NCI-H128 (cell line): Measurements from ENCODE around the gene ALG5.
A peak's percentile ranks its signal among the peaks of the same experiment; 100 is the strongest.

ENCODE experiments used
- DNase-seq: peaks from one replicate; lab custom pipeline; 2025; ENCODE audit not compliant: unreplicated experiment; lab: John Stamatoyannopoulos, UW

ALG5 gene, protein sequence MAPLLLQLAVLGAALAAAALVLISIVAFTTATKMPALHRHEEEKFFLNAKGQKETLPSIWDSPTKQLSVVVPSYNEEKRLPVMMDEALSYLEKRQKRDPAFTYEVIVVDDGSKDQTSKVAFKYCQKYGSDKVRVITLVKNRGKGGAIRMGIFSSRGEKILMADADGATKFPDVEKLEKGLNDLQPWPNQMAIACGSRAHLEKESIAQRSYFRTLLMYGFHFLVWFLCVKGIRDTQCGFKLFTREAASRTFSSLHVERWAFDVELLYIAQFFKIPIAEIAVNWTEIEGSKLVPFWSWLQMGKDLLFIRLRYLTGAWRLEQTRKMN

DNA sequence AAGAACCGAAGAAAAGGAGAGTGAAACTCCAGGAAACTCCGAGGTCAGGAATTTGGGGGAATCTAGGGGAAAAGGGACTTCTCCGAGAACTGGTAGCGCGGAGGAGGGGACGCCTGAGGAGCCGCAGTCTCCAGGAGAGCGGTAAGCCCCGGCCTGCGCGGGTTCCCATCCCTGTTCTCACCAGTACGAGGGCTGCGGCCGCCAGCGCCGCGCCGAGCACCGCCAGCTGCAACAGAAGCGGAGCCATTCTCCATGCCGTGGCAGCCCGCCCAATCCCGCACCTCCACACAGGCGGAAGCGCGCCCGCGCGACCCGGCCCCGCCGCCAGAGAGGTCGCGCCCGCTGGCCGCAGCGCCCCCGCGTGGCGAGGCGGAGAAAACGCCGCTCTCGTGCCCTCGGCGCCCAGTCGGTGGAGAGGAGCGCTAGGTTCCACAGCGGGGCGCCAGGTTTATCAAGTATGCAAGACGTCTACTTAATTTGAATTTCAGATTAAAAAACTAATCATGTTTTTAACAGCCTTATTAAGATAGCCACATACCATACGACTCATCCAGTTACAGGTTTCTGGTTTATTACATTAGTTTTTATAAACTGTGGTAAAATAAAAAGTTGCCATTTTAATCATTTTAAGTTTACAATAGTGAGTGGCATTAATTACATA, at the start of gene ALG5:
TSS of gene ALG5 (minus strand) at position 287 of the 661 bp plus-strand sequence. CDS start at position 247, 40 bp downstream.
- DNase-seq, result peak; percentile 83

DNA sequence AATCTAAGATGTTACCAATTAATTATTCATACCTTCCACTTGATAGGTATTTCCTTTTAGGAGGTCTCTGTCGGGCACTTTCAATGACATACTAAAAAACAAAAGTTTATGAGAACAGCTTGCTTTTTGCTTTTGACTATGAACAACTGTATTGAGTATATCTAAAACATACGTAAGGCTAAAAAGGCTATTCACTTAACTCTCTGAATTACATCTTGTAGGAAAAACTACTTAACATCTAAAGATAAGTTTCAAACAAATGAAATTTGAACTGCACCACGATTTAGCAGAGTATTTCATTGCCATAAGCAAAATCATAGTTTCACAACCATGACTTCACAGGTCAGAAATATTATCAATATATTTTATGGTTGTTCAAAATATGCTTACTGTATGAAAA, 48.7 kb upstream of the ALG5 start:
- DNase-seq, result no peak

DNA sequence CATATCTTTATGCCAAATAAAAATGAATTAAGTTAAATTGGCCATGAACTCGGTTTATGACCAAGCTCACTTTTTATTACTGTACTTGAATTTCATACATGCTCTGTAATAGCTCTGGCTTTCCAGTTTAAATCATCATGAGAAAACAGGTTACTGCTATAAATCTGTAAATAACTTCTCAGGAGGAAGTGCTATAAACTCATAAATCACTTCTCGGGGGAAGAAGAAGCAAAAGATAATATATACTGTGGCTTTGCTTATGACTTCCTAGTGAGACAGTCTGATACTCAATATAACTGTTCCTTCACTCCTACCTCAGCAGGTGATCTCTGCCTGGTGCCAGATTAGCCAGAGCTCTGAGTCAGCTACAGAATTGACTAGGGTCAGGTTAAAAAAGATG, 47.9 kb upstream of the ALG5 start:
- DNase-seq, result no peak

DNA sequence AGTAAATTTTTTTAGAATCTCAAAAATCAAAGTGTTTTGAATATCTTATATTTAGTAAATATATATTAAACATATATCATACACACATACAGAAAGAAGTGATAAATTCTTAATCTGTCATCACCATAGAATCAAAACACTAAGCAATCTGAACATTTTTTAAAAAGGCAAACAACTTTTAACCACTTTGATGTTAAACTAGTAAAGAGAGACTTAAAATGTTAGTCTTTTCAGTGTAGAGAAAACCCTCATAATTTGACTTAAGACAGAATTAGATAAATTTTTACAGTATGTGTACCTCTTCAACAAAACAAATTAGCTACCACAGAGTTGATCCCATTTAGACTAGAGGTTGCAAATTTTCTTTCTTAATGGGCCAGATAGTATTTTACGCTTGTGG, 46.9 kb upstream of the ALG5 start:
- no peak for DNase-seq

DNA sequence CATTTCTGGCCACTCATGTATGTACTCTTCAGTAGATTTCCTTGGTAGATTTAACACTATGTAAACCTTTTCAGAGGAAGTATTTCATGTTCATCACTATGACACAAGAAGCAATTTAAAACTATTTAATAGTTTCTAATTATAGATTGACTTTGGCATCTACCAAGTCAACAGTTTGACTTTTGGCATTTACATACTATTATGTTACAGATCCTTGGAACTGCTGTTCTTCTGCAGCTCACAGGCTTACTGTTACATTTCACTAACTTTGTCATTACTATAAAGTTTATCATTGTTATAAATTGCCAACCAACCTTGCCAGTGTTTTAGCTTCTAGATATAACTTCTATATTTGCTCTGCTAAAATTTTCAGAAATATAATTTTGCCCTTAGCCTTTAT, 41.6 kb upstream of the ALG5 start:
- no peak for DNase-seq

DNA sequence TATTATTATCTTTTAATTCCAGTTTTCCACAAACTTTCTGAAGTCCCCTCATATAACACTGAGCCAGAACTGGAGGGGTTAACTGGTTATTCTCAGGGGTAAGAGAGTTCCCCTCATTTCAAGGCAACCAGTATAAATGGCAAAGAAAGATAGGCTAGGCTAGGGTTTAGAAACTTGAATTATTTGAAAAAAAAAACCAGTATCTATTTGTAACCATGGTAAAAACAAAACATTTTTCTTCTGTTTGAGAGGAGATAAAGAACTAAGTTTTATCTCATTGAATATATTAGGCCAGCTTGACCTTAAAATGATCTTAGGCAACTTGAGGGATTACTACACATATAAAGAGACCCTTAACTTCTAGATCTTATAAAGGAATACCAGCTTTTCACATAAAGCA, 40.8 kb upstream of the ALG5 start:
- no peak for DNase-seq

DNA sequence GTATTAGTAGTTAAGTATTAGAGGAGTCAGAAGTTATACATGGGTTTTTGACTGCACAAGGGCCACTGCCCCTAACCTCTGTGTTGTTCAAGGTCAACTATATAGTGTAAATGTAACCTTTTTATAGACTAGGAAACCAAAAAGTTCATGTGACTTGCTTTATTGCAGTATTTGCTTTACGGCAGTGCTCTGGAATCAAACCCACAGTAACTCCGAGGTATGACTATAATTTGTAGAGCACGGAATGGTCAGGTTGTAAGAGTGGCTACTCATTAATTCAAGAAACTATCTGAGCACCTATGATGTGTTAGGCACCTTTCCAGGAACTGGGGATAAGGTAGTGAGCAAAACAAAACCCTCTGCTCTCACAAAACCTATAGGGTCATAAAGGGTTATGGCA, 38.1 kb upstream of the ALG5 start:
- no peak for DNase-seq

DNA sequence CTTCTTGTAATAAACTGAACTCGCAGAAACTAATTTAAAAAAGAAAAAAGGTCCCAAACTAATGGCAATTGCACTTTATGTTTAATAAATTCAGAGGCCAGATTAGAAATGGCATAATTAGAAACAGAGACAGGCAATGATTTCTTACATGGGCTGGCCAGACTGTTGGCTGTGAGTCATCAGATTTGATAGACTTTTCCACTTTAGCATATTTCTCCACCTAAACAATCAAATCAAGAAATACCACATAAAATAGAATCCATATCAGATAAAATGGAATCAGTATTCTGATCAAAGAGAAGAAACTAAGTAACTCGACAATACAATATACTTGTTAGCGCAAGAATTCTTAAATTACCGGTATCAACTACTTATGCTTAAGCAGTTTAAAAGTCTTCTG, 30.5 kb upstream of the ALG5 start:
- DNase-seq, result no peak

DNA sequence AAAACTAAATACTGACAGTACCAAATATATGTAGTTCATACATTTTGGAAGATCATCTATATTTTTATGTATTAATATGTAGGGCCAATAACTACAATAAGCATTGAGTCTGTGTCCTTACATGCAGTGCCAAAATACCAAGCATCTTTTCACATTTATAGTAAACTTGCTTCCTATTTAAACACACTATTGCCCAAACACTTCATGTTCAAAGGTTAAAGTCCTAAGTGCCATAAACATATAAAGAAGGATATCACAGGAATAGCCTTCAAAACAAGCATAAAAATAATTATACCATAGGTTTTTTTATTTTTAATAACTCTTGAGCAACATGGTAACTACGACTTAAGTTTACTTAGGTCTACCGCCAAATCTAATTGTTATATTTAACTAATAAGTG, 28.5 kb upstream of the ALG5 start:
- no peak for DNase-seq

DNA sequence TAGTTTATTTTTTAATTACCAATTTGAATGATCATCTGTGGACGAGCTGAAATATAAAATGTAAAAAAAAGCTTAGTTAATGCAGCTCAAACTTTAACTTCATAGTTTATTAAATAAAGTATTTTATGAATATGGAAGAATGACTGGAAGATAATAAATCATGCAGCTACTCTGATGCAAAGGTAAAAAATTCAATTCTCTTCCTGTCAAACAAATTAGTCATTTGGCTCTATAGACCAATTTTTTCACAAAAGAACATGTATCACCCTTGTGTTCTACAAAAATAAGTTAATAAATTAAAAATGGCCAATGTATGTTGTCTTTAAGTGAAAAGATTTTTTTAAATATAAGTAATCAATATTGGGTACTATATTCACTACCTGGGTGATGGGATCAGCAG, 27.6 kb upstream of the ALG5 start:
- DNase-seq, result no peak

DNA sequence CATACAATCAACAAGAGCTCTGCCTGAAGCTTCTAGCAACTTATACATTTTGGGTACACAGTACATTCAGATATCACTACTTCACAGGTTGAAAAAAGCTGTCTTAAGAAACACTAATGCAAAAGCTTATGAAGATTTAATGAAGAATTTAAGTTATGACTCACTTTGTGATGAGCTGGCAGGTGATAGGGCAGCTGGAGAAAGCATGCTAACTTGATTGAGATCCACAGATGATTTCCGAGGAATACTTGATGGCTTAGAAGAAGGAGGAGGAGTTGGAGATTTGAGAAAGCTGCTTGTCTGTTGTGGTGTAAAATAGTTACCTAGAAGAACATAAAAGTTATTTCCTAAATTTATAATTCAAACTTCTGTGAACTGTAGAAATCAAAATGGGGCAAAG, 24.7 kb upstream of the ALG5 start:
- no peak for DNase-seq

DNA sequence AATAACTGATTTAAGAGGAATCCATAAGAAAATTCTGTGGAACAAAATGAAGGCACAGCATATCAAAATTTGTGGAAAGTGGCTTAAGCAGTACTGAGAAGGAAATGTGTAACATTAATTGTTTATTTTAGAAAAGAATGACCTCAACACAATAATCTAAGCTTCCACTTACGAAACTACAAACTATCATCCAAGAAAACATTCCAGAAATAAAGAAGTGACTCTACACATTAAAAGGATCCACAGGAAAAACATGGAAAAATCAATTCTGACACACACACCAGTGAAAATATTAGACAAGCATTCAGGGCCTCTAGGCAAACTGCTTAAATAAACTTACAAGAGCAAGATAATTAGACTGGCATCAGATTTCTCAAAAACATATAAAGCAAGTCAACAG, 15.5 kb upstream of the ALG5 start:
- DNase-seq, result no peak

DNA sequence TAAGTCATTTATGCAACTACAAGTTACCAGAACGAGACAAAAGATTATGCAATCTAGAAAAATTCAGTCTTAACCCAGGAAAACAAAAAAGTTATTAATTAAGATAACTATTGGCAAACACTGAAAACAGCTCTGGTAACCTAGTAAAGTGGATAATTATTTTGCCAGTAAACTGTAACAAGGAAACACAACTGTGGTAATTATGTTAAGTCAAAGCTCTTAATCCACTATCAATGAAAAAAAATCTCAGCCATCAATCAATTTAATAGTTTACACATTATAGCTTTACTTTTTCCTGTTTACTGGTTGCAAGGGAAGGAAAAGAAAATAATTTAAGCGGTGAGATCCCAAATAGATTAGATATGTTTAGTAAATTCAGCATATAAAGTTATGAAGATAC, 12.6 kb upstream of the ALG5 start:
- DNase-seq, result no peak

DNA sequence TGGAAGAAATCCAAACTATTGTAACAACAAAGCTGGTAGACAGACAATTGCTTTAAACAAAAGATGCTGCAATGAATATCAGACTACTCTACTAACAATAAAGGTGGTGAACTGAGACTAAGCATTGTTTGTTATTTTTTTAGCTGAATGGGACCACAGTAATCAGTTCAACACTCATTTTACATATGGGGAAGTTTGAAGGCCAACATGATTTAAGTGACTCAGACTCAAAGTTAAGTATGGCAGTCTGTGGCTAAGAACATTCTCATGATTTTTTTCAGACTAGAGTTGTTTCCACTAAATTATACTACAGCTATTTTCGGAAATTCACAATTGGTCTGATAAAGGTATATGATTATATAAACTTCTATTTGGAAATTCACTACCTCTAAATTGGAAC, 11.9 kb upstream of the ALG5 start:
- no peak for DNase-seq

DNA sequence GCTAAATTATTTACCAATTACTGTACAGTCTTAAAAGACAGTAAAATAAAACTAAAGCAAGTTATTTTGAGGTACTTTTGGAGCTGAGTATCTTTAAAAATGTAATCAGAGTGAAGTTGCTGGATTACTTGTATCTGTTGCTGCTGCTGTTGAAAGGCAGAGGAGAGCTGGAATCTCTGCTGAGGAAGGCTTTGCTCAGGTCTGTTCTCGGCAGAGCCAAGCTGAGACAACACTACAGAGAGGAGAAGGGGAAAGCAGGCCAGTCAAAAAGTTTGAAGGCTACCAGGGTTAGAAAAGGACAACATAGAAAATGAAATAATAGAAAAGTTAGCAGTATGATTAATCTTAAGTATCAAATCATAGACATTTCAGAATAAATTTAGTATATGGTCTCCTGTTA, 11.3 kb upstream of the ALG5 start:
- DNase-seq, result no peak

DNA sequence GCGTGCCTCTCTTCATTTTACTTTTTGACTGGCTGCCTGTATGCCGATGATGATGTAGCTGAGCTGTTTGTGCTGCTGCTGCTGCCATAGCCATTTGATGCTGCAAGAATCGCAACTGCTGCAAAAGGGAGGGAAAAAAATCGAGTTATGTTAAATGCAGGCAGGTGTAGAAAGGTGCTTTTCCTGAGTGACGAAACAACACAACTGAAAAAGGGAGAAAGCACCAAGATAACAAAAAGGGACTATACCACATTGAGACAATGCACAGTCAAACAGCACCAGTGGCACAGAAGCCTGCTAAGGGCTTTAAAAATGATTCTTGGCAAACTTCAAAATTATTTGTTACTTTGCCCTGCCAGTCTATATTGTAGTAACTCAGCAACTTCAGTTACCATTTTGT, 10.6 kb upstream of the ALG5 start:
- DNase-seq, result no peak

DNA sequence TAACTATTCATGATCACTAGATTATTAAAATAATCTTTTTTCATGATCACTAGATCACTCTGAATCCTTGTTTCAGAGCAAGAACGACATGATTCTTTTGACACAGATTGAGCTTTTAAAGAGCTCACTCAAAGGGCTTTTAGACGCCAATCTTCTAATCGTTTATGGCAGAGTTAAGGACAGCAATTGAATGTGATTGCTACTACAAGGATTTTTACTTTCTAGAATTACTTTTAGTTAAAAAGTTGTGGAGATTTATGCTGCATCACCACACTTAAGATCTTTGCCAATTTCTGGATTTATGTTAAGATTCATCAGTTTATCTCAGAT, 2.7 kb upstream of the ALG5 start:
- DNase-seq, result no peak

DNA sequence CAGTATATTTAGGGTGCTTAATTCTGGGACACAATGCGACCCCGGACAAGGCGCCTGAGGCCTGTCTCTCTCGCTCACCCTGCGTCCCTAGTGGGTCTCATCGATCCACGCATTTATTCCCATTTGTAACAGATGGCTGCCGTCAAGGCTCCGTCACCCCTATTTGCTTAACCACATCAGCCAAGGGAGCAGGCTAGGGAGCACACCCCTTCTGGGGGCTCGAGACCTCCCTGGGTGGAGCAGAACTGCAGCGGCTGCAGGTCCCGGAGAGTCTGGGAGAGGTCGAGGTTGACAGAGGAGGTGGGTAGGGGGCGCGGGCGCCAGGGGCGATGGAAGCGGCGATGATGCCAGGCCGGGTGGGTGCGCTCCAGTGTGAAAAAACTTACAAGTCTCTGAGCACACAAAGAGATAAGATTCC, 507 bp downstream of the ALG5 start:
- no peak for DNase-seq

DNA sequence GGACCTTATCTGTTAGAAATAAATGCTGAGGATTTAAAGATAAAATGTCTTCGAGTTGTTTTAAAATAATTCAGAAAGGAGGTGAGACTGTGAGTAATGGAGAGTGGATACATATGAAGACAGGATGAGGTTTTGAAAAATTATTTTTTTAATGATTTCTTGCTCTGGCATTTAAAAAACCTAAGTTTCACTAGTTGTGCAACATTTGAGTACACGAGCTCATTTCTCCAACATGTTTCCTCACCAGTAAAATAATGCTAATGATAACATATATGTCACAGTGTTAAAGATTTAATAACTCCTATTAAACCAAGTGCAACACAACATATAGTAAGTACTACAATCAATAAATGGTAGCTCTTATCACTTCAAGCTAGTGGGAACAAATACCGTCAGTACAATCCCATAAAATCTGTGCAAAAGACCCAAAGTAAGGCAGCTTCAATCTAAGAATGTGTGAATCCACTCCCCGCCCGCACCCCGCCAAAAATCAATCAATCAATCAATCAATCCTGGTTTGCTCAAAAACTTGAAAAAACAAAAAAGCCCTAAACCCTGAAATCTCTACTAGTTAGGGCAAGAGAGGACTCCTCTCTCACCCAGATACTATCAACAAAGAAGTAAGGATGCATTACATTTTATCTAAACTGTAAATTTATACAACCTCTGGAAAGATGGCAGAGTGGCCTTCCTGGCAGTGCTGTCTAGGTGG, 1.3 kb downstream of the ALG5 start:
- no peak for DNase-seq

DNA sequence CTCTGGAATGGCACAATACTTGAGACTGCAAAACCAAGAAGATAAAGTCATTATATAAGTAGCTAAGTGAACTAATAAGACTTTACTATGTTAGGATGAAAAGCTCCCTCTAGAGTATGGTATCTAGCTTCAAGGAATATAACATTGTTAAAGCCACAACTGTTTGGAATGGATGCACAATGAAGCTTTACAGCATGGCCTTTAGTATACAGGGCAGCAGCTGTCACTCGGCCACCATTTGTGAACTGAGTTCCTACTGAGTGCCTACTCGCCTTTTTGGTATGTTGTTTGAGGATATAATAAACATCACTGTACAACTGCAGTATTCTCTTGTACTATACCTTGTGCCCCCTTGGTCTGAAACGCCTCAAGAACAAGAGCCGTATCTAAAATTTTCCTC, 6.8 kb downstream of the ALG5 start:
- no peak for DNase-seq

DNA sequence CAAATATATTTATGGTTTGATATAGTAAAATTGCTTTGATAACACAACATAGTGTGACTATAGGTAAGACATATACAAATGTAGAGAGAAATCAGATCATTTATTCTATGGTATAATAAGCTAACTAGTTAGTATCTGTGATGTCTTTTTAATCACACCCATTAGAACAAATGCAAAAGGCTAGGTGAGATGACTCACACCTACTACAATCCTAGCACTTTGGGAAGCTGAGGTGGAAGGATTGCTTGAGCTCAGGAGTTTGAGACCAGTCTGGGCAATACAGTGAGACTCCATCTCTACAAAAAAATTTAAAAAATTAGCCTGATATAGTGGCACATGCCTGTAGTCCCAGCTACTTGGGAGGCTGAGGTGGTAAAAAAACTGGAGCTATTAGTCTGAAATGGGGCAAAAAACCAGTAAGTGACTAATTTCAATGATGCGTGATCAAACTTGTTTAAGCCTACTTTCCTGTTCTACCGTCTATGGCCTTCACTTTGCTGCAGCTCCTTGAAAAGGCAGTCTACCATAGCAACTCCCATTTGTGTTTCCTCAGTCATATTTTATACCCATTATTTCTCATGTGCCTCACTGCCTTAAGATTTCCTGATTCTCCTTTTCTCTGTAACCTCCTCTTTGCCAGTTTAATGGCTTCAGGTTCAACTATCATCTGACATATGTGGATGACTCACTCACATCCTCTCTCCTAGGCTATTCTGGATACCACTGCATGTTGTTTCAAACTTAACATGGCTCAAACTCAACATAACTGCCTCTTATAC, 12.5 kb downstream of the ALG5 start:
- no peak for DNase-seq
